MM.1S (cell line): ENCODE data around the gene COP1.

ENCODE experiments used
- DNase-seq: peaks from one replicate; pipeline ENCODE4 v3.0.0-alpha.2; 2015
- H2AFZ ChIP-seq: fragments of 300-600 bp; sonication (generic); 2 replicates; pipeline ENCODE4 v1.6.0; 2016; ENCODE audit warnings: antibody characterized with exemption, low read length
- H3F3A ChIP-seq: fragments of 300-600 bp; sonication (generic); 2 replicates; pipeline ENCODE4 v1.6.1; 2016; ENCODE audit warnings: mild to moderate bottlenecking, antibody characterized with exemption, low read length, moderate library complexity, mixed read lengths; ENCODE audit not compliant: insufficient read depth
- H3K27ac ChIP-seq: fragments of 300-600 bp; sonication (generic); 2 replicates; pipeline ENCODE4 v1.5.1; 2016; ENCODE audit warnings: mild to moderate bottlenecking, low read length
- H3K27me3 ChIP-seq: fragments of 300-600 bp; sonication (generic); replicated peaks from 2 replicates; pipeline ENCODE4 v1.6.0; 2016; ENCODE audit warnings: low read length; ENCODE audit not compliant: insufficient read depth
- H3K36me3 ChIP-seq: fragments of 300-600 bp; sonication (generic); replicated peaks from 2 replicates; pipeline ENCODE4 v1.6.1; 2016; ENCODE audit warnings: mild to moderate bottlenecking, low read length, mixed read lengths; ENCODE audit not compliant: insufficient read depth
- H3K4me1 ChIP-seq: fragments of 300-600 bp; sonication (generic); 2 replicates; pipeline ENCODE4 v1.6.1; 2016; ENCODE audit warnings: low read length, mixed read lengths
- H3K4me2 ChIP-seq: fragments of 300-600 bp; sonication (generic); 2 replicates; pipeline ENCODE4 v1.6.0; 2016; ENCODE audit warnings: low read depth, low read length
- H3K4me3 ChIP-seq: fragments of 300-600 bp; sonication (generic); 2 replicates; pipeline ENCODE4 v1.5.1; 2016; ENCODE audit warnings: low read length, mixed read lengths
- H3K79me2 ChIP-seq: fragments of 300-600 bp; sonication (generic); 2 replicates; pipeline ENCODE4 v1.6.1; 2016; ENCODE audit warnings: mixed run types, low read length, mixed read lengths
- H3K9ac ChIP-seq: fragments of 300-600 bp; sonication (generic); 2 replicates; pipeline ENCODE4 v1.6.1; 2016; ENCODE audit warnings: low read length, mixed read lengths
- H3K9me2 ChIP-seq: fragments of 300-600 bp; sonication (generic); replicated peaks from 2 replicates; pipeline ENCODE4 v1.6.1; 2016; ENCODE audit warnings: mild to moderate bottlenecking, low read length, mixed read lengths; ENCODE audit not compliant: insufficient read depth
- H3K9me3 ChIP-seq: fragments of 300-600 bp; sonication (generic); replicated peaks from 2 replicates; pipeline ENCODE4 v1.6.1; 2016; ENCODE audit warnings: mild to moderate bottlenecking, low read length, mixed read lengths; ENCODE audit not compliant: insufficient read depth
- H4K20me1 ChIP-seq: fragments of 300-600 bp; sonication (generic); 2 replicates; pipeline ENCODE4 v1.6.1; 2016; ENCODE audit warnings: mild to moderate bottlenecking, low read length, moderate library complexity, mixed read lengths; ENCODE audit not compliant: insufficient read depth
- CTCF ChIP-seq: fragments of 300-600 bp; sonication (generic); IDR thresholded peaks from 2 replicates; pipeline ENCODE4 v1.5.1; 2016; ENCODE audit warnings: antibody characterized with exemption, low read length, mixed read lengths
- EZH2 ChIP-seq: fragments of 300-600 bp; sonication (generic); optimal IDR thresholded peaks from 2 replicates; pipeline ENCODE3; 2017; ENCODE audit warnings: low read depth, mild to moderate bottlenecking, antibody characterized with exemption, low read length, mixed read lengths
- EZH2phosphoT487 ChIP-seq: fragments of 300-600 bp; sonication (generic); IDR thresholded peaks from 2 replicates; pipeline ENCODE4 v1.6.1; 2018; ENCODE audit warnings: antibody characterized with exemption, low read length

The COP1 gene

GRCh38 chr1:175927944-175928343, 279.1 kb downstream of the COP1 start:
- Histone ChIP-seq H3K4me3 (no peak overlapping the region), H2AFZ (no peak overlapping the region), H3K36me3 (no peaks in the 10 kb centered on the region), H3K27me3 (no peaks in the 10 kb centered on the region), H3K9me3 (no peaks in the 10 kb centered on the region; the same call in 1 of the 2 replicates), H3K9me2 (no peaks in the 10 kb centered on the region), H3K4me2 (no peak overlapping the region), H4K20me1 (no peaks in the 10 kb centered on the region), H3K9ac (no peak overlapping the region), H3F3A (no peaks in the 10 kb centered on the region), H3K27ac (no peak overlapping the region), H3K79me2 (no peaks in the 10 kb centered on the region), H3K4me1 (no peaks in the 10 kb centered on the region)
- no peak for DNase-seq
- TF ChIP-seq EZH2phosphoT487 (no peak), EZH2 (no peak), CTCF (no peak)

GRCh38 chr1:175922254-175922881, 284.7 kb downstream of the COP1 start:
- H3K4me3 ChIP-seq: no peak overlapping the region
- no peak overlapping the region for H3K27ac ChIP-seq
- TF ChIP-seq CTCF (no peak), EZH2 (no peak), EZH2phosphoT487 (no peak)
- H4K20me1 ChIP-seq: no peaks in the 10 kb centered on the region
- H2AFZ ChIP-seq: no peak overlapping the region
- no peaks in the 10 kb centered on the region for H3K27me3 ChIP-seq
- DNase-seq: no peak
- H3F3A ChIP-seq: no peaks in the 10 kb centered on the region
- no peaks in the 10 kb centered on the region for H3K9me2 ChIP-seq
- H3K36me3 ChIP-seq: no peaks in the 10 kb centered on the region
- no peaks in the 10 kb centered on the region for H3K4me1 ChIP-seq
- no peaks in the 10 kb centered on the region for H3K79me2 ChIP-seq
- H3K9ac ChIP-seq: no peak overlapping the region
- no peak overlapping the region for H3K4me2 ChIP-seq
- no peaks in the 10 kb centered on the region for H3K9me3 ChIP-seq

- TF ChIP-seq EZH2 (no peak), CTCF (no peak), EZH2phosphoT487 (no peak)
- H3K79me2 ChIP-seq: no peaks in the 10 kb centered on the region
- no peaks in the 10 kb centered on the region for H4K20me1 ChIP-seq
- no peak overlapping the region for H2AFZ ChIP-seq
- H3K27ac ChIP-seq: no peak overlapping the region
- H3K4me2 ChIP-seq: no peak overlapping the region
- H3K9ac ChIP-seq: no peak overlapping the region
- no peaks in the 10 kb centered on the region for H3K36me3 ChIP-seq
- H3F3A ChIP-seq: no peaks in the 10 kb centered on the region
- H3K9me2 ChIP-seq: no peaks in the 10 kb centered on the region
- DNase-seq: no peak
- H3K4me1 ChIP-seq: no peaks in the 10 kb centered on the region
- H3K9me3 ChIP-seq: no peaks in the 10 kb centered on the region
- H3K27me3 ChIP-seq: no peaks in the 10 kb centered on the region
- no peak overlapping the region for H3K4me3 ChIP-seq
Measured at GRCh38 chr1:175920381-175920780, 286.7 kb downstream of the COP1 start.
